Measurements from ENCODE around the gene FOXJ2.
"Not testable (repeated sequence)": the region's sequence is repeated elsewhere in the genome, so short reads cannot be mapped to it uniquely, and the experiment has no call there.

GRCh38 chr12:8001496-8001895, 31.0 kb upstream of the FOXJ2 start:
- TF ChIP-seq EP300 (IDR thresholded peaks at IDR 0.05; ENCODE audit: low read depth) = not testable (repeated sequence)
- TF ChIP-seq, protein P1, sequence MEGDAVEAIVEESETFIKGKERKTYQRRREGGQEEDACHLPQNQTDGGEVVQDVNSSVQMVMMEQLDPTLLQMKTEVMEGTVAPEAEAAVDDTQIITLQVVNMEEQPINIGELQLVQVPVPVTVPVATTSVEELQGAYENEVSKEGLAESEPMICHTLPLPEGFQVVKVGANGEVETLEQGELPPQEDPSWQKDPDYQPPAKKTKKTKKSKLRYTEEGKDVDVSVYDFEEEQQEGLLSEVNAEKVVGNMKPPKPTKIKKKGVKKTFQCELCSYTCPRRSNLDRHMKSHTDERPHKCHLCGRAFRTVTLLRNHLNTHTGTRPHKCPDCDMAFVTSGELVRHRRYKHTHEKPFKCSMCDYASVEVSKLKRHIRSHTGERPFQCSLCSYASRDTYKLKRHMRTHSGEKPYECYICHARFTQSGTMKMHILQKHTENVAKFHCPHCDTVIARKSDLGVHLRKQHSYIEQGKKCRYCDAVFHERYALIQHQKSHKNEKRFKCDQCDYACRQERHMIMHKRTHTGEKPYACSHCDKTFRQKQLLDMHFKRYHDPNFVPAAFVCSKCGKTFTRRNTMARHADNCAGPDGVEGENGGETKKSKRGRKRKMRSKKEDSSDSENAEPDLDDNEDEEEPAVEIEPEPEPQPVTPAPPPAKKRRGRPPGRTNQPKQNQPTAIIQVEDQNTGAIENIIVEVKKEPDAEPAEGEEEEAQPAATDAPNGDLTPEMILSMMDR (IDR thresholded peaks at IDR 0.05) = not testable (repeated sequence)

Data from transverse colon (tissue), 3 donors.